DLD1 (cell line): ENCODE data around the gene KTI12.
"Not testable (repeated sequence)": the region's sequence is repeated elsewhere in the genome, so short reads cannot be mapped to it uniquely, and the experiment has no call there.

Experiments
- in situ Hi-C: cut with HindIII; loops from 2 replicates; pipeline ENCODE4 v1.10.0; 2017; ENCODE audit warnings: low sequenced_read_pairs

KTI12 gene

DNA sequence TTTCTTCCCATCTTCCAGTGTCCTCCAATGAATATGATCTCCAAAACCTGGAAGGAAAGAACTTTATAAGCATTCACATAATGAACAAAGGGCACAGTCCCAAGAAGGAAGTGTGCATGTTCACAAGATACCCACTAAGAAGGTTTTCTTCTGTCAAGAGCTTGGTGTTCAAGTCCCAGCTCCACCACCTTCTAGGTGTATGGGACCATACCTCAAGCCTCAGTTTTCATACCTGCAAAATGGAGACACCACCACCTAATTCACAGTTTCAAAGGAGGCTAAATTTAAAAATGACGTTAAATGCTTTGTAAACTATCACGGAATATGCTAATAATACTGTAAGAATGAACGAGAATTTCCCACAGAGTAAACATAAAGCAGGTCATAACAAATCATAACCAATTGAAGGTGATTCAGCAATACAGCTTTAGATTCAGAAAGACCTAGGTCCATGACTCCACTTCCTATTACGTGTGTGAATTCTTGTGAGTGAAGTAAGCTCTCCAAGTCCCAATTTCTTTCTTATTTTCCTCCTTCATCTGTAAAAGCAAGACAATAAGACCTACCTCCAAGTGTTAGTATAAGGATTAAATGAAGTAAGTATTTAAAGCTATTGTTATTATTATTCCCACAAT, 8.1 kb upstream of the KTI12 start:
- in situ Hi-C loops, result no loop called here

- in situ Hi-C loops, result no loop called here
These were observed 4.3 kb upstream of the KTI12 start for GRCh38 chr1:52037909-52038308.

GRCh38 chr1:52037402-52037814, 3.8 kb upstream of the KTI12 start:
- in situ Hi-C loops, result no loop called here

- in situ Hi-C loops, result no loop called here
These were observed 407 bp upstream of the KTI12 start for GRCh38 chr1:52034050-52034384.

GRCh38 chr1:52032785-52033131, 852 bp downstream of the KTI12 start:
- in situ Hi-C loops, result no loop called here

- in situ Hi-C loops, result no loop called here
These were observed 1.4 kb downstream of the KTI12 start for GRCh38 chr1:52032124-52032784.

DNA sequence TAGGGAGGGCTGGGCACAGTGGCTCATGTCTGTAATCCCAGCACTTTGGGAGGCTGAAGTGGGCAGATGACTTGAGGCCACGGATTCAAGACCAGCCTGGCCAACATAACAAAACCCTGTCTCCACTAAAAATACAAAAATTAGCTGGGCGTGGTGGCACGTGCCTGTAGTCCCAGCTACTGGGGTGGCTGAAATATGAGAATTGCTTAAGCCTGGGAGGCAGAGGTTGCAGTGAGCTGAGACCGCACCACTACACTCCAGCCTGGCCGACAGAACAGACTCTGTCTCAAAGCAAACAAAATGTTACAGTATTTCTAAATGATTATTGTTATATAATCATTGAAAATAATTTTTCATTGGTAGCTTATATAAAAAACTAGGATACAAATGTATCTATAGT, 4.8 kb downstream of the KTI12 start:
- in situ Hi-C loops, result not testable (repeated sequence)

- in situ Hi-C loops, result no loop called here
These were observed 5.3 kb downstream of the KTI12 start for GRCh38 chr1:52028328-52028727.

- in situ Hi-C loops, result no loop called here
These were observed 7.3 kb downstream of the KTI12 start for GRCh38 chr1:52026278-52026677.

DNA sequence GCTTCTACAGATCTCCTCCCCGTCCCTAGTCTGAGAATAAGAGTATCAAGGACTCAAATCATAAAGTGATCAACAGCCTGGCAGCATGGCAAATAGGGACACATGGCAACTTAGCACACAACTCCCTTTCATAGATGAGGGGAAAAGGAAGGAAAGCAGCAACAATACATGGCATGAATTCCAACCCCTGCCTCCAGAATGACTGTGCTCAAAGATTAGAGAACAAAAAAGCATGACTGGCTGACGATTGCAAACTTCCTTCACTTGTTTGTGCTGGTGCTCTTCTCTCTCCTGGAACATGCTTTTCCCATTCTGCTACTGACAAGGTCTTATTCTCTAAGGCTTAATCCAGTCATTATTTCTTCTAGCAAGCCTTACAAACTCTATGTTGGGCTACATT, 11.5 kb downstream of the KTI12 start:
- in situ Hi-C loops, result no loop called here

- in situ Hi-C loops, result no loop called here
These were observed 25.4 kb downstream of the KTI12 start for GRCh38 chr1:52008071-52008809.

DNA sequence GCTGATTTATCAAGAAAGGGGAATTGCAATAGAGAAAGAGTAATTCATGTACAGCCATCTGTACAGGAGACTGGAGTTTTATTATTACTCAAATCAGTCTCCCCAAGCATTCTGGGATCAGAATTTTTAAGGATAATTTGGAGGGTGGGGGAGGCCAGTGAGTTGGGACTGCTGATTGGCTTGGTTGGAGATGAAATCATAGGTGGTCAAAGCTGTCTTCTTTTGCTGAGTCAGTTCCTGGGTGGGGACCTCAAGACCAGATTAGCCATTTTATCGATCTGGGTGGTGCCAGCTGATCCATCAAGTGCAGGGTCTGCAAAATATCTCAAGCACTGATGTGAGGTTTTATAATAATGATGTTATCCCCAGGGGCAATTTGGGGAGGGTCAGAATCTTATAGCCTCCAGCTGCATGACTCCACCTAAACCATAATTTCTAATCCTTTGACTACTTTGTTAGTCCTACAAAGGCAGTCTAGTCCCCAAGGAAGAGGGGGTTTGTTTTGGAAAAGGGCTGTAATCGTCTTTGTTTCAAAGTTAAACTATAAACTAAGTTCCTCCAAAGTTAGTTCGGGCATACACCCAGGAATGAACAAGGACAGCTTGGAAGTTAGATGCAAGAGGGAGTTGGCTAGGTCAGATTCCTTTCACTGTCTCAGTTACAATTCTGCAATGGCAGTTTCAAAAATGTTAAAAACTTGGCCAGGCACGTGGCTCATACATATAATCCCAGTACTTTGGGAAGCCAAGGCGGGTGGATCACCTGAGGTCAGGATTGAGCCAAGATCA, 26.2 kb downstream of the KTI12 start:
- in situ Hi-C loops, result no loop called here

DNA sequence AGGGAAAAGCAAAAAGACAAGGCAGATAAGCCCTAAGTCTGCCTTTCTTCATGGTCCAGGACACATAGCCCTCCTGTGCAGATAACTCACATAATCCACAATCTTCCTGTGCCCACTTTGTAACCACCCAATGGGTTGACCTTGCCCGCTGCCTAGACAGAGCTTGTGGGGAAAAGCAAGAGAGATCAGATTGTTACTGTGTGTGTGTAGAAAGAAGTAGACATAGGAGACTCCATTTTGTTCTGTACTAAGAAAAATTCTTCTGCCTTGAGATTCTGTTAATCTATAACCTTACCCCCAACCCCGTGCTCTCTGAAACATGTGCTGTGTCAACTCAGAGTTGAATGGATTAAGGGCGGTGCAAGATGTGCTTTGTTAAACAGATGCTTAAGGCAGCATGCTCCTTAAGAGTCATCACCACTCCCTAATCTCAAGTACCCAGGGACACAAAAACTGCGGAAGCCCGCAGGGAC, 27.5 kb downstream of the KTI12 start:
- in situ Hi-C loops, result not testable (repeated sequence)

GRCh38 chr1:52005548-52005947, 28.1 kb downstream of the KTI12 start:
- in situ Hi-C loops, result not testable (repeated sequence)

GRCh38 chr1:52003877-52004276, 29.7 kb downstream of the KTI12 start:
- in situ Hi-C loops, result no loop called here

DNA sequence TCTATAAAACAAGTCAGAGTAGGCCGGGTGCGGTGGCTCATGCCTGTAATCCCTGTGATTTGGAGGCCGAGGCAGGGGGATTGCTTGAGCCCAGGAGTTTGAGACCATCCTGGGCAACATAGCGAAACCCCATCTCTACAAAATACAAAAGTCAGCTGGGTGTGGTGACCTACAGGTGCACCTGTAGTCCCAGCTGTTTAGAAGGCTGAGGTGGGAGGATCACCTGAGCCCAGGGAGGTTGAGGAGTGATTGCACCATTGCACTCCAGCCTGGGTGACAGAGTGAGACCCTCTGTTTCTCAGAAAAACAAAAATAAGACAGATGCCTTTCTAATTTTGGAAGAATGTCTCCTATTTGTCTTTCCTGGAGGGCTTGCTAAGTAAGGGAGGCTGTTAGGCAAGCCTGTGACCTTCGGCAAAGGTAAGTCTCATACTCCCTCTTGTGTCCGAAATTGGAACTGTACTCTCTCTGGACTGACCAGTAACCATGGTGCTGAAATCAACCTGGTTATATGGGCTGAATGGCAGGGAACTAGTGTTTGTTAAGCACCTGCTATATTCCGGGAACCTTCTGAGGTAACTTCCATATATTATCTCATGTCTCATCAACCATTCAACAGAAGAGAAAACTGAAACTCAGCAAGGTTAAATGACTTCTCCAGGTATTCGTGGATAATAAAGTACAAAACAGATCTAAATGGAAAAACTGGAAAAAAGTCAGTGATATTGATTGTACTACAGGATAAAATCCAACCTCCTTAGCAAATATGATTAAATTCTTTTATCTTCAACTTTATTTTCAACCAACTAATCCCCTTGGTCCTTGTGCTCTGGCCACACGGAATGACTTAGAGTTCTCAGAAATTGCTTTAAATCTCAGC, 31.3 kb downstream of the KTI12 start:
- in situ Hi-C loops, result no loop called here

- in situ Hi-C loops, result no loop called here
These were observed 34.9 kb downstream of the KTI12 start for GRCh38 chr1:51998701-51999100.

- in situ Hi-C loops, result no loop called here
These were observed 35.6 kb downstream of the KTI12 start for GRCh38 chr1:51997974-51998382.

GRCh38 chr1:51990478-51990965, 43.1 kb downstream of the KTI12 start, which contains the start of gene RAB3B:
Gene RAB3B, minus strand, starts transcription at chr1:51990700. Its CDS starts 13,583 bp downstream, at chr1:51977117.
- in situ Hi-C loops, result no loop called here
